Central memory CD8-positive, alpha-beta T cell (primary cell): ENCODE measurements around the gene SPATA13.
A peak's percentile ranks its signal among the peaks of the same experiment; 100 is the strongest.

Source experiments
- ATAC-seq: fragments of 150-1000 bp; cut with Tn5 transposase; replicated peaks from 2 replicates; pipeline ENCODE4 v1.10.0; 2022; ENCODE audit warnings: mild to moderate bottlenecking, moderate FRiP score, moderate number of reproducible peaks; ENCODE audit not compliant: poor library complexity, severe bottlenecking; ENCODE audit errors: extremely low read depth
- DNase-seq, 2 donors: peaks; one replicate each; pipeline ENCODE4 v3.0.0; 2021; ENCODE audit warnings: low spot score in 2 of 2
- H3K27ac Mint-ChIP-seq: one replicate; pipeline ENCODE4 v1.8.0; 2022; ENCODE audit warnings: low read depth, mild to moderate bottlenecking, moderate library complexity, mixed read lengths
- H3K27me3 Mint-ChIP-seq: one replicate; pipeline ENCODE4 v1.8.0; 2022; ENCODE audit warnings: mixed read lengths
- H3K36me3 Mint-ChIP-seq: one replicate; pipeline ENCODE4 v1.8.0; 2022; ENCODE audit warnings: mild to moderate bottlenecking, moderate library complexity, mixed read lengths; ENCODE audit not compliant: insufficient read depth
- H3K4me1 Mint-ChIP-seq: one replicate; pipeline ENCODE4 v1.8.0; 2022; ENCODE audit warnings: mixed read lengths
- H3K4me3 Mint-ChIP-seq: one replicate; pipeline ENCODE4 v1.8.0; 2022; ENCODE audit warnings: mild to moderate bottlenecking, moderate library complexity, mixed read lengths
- H3K9me3 Mint-ChIP-seq: one replicate; pipeline ENCODE4 v1.8.0; 2022; ENCODE audit warnings: mixed read lengths

Gene SPATA13

GRCh38 chr13:24288870-24289269 is 128.3 kb downstream of the SPATA13 start:
- ATAC-seq: no peak
- H3K36me3 Mint-ChIP-seq: peaks cover 83% of the 10 kb centered on the region
- no peaks in the 10 kb centered on the region for H3K27me3 Mint-ChIP-seq

GRCh38 chr13:24290280-24290932 is 129.9 kb downstream of the SPATA13 start:
- Mint-ChIP-seq H3K36me3 (peaks cover 86% of the 10 kb centered on the region), H3K27ac (no peak overlapping the region), H3K4me1 (peaks cover 6% of the 10 kb centered on the region), H3K4me3 (no peak overlapping the region), H3K27me3 (no peaks in the 10 kb centered on the region), H3K9me3 (no peaks in the 10 kb centered on the region)
- DNase-seq (no peak), ATAC-seq (no peak)

More at GRCh38 chr13:24288870-24289269, 128.3 kb downstream of the SPATA13 start:
- Mint-ChIP-seq H3K4me1 (peaks cover 6% of the 10 kb centered on the region), H3K4me3 (no peak overlapping the region), H3K27ac (no peak overlapping the region), H3K9me3 (no peaks in the 10 kb centered on the region)
- no peak for DNase-seq

- Mint-ChIP-seq H3K27ac (peak overlapping the region; percentile 68), H3K36me3 (peaks cover 88% of the 10 kb centered on the region), H3K4me1 (peaks cover 6% of the 10 kb centered on the region), H3K27me3 (no peaks in the 10 kb centered on the region), H3K4me3 (no peak overlapping the region), H3K9me3 (no peaks in the 10 kb centered on the region)
- ATAC-seq (no peak), DNase-seq (no peak)
These were observed 132.0 kb downstream of the SPATA13 start for GRCh38 chr13:24292481-24292880.

DNA sequence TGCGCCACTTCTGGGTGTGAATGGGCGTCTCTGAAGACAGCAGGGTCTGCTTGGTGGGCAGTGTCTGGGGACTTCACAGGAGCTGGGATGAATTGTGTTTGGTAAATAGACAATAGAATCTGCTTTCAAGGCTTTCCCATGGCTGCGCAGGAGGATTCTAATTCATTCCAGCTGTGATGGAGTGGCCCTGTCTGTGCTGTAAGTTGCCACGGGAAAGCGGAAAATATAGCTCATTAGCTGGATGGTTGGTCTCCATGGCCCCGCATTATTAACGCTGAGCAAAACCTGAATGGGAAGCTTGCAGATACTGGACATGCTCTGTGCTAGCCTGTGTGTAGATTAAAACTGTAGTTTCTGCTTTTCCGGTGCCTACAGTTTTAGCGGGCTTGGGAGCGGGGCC is 133.2 kb downstream of the SPATA13 start:
- no peaks in the 10 kb centered on the region for H3K9me3 Mint-ChIP-seq
- H3K27ac Mint-ChIP-seq: no peak overlapping the region
- ATAC-seq (no peak), DNase-seq (no peak)
- no peaks in the 10 kb centered on the region for H3K27me3 Mint-ChIP-seq
- peaks cover 85% of the 10 kb centered on the region for H3K36me3 Mint-ChIP-seq
- peaks cover 6% of the 10 kb centered on the region for H3K4me1 Mint-ChIP-seq
- no peak overlapping the region for H3K4me3 Mint-ChIP-seq

DNA sequence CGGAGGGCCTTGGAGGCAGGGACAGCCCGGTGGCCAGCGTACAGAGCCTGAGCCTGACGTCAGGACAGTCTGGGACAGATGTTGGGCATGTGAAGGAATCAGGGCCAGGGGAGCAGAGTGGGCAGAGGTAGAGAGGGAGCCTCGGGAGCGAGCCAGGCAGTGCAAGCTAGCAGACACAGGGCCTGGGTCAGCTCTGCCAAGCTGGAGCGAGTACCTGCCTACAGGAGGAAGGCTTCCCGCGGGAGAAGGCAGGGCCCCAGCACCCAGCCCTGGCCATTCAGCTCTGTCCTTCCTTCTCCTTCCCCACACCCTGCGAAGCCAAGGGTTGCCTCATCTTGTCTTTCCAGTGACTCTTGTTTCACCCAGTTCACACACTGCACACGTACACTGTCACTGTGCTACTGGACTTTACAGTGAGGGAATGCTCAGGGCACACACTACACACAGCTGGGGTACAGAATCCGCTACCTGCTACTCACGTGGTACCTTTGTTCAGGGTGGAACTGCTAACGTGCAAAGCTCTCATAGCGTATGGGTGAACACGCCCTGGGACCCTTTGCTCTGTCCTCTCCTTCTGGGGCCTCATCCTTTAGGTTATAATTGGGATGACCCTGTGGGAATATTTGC is 139.1 kb downstream of the SPATA13 start:
- H3K4me3 Mint-ChIP-seq: no peak overlapping the region
- ATAC-seq: no peak
- DNase-seq: no peak
- H3K27me3 Mint-ChIP-seq: no peaks in the 10 kb centered on the region
- H3K9me3 Mint-ChIP-seq: no peaks in the 10 kb centered on the region
- peaks cover 81% of the 10 kb centered on the region for H3K36me3 Mint-ChIP-seq
- no peaks in the 10 kb centered on the region for H3K4me1 Mint-ChIP-seq
- peak overlapping the region; percentile 46 for H3K27ac Mint-ChIP-seq

- H3K4me3 Mint-ChIP-seq: no peak overlapping the region
- peaks cover 7% of the 10 kb centered on the region for H3K4me1 Mint-ChIP-seq
- no peaks in the 10 kb centered on the region for H3K9me3 Mint-ChIP-seq
- no peaks in the 10 kb centered on the region for H3K27me3 Mint-ChIP-seq
- ATAC-seq (no peak), DNase-seq (no peak)
- peak overlapping the region; percentile 59 for H3K27ac Mint-ChIP-seq
- peaks cover 79% of the 10 kb centered on the region for H3K36me3 Mint-ChIP-seq
These were observed 140.9 kb downstream of the SPATA13 start for GRCh38 chr13:24301434-24301833.

DNA sequence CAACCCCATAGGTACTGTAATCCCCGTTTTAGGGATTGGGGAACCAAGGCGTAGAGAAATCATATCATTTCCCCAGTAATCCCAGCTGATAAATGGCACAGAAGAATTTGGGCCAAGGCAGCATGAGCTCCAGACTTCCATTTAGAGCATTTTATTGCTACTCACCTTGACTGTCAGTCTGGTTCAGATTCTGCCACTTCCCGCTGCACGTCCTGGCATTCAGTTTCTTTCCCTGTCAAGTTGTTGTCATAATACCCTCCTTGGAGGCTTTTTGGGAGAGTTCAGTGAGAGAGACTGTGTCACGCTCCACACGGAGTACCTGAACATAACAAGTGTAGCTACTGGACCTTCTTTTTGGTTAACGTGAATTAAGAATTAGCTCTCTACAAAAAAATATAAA is 141.4 kb downstream of the SPATA13 start:
- ATAC-seq (no peak), DNase-seq (no peak)
- no peaks in the 10 kb centered on the region for H3K9me3 Mint-ChIP-seq
- peaks cover 76% of the 10 kb centered on the region for H3K36me3 Mint-ChIP-seq
- H3K27ac Mint-ChIP-seq: no peak overlapping the region
- no peak overlapping the region for H3K4me3 Mint-ChIP-seq
- peaks cover 7% of the 10 kb centered on the region for H3K4me1 Mint-ChIP-seq
- no peaks in the 10 kb centered on the region for H3K27me3 Mint-ChIP-seq

DNA sequence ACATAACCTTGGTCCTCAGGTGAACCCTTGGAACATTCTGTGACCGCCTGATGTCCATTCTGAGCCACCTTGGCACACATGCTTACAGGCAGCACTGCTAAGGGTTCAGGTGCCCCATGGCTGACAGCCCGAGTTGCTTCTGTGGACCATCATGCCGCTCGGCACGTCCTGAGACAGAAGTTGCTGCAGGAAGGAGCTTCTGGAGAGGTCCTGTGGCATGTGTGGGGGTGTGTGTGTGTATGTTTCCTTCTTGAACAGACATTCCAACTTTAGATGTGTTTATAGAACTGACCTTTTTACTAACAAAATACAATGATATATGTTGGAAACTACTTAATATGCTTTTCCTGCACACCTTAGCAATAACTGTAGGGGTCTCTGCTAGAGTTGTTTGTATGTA is 144.1 kb downstream of the SPATA13 start:
- peaks cover 57% of the 10 kb centered on the region for H3K36me3 Mint-ChIP-seq
- H3K4me3 Mint-ChIP-seq: no peak overlapping the region
- H3K4me1 Mint-ChIP-seq: peaks cover 7% of the 10 kb centered on the region
- no peak overlapping the region for H3K27ac Mint-ChIP-seq
- H3K9me3 Mint-ChIP-seq: no peaks in the 10 kb centered on the region
- no peaks in the 10 kb centered on the region for H3K27me3 Mint-ChIP-seq
- ATAC-seq: no peak
- no peak for DNase-seq

- Mint-ChIP-seq H3K9me3 (no peaks in the 10 kb centered on the region), H3K36me3 (peaks cover 37% of the 10 kb centered on the region), H3K4me1 (peaks cover 7% of the 10 kb centered on the region), H3K27ac (no peak overlapping the region), H3K4me3 (no peak overlapping the region), H3K27me3 (no peaks in the 10 kb centered on the region)
- no peak for DNase-seq
- ATAC-seq: no peak
These were observed 146.1 kb downstream of the SPATA13 start for GRCh38 chr13:24306632-24307031.

- Mint-ChIP-seq H3K4me1 (peaks cover 7% of the 10 kb centered on the region), H3K27me3 (no peaks in the 10 kb centered on the region), H3K9me3 (no peaks in the 10 kb centered on the region), H3K4me3 (no peak overlapping the region), H3K27ac (no peak overlapping the region), H3K36me3 (peaks cover 29% of the 10 kb centered on the region)
- DNase-seq (no peak), ATAC-seq (no peak)
These were observed 146.9 kb downstream of the SPATA13 start for GRCh38 chr13:24307211-24308067.

- no peak for ATAC-seq
- no peak overlapping the region for H3K27ac Mint-ChIP-seq
- H3K27me3 Mint-ChIP-seq: no peaks in the 10 kb centered on the region
- peaks cover 23% of the 10 kb centered on the region for H3K36me3 Mint-ChIP-seq
- H3K4me1 Mint-ChIP-seq: peaks cover 7% of the 10 kb centered on the region
- no peaks in the 10 kb centered on the region for H3K9me3 Mint-ChIP-seq
- no peak overlapping the region for H3K4me3 Mint-ChIP-seq
- DNase-seq: no peak
These were observed 147.5 kb downstream of the SPATA13 start for GRCh38 chr13:24308068-24308445.

DNA sequence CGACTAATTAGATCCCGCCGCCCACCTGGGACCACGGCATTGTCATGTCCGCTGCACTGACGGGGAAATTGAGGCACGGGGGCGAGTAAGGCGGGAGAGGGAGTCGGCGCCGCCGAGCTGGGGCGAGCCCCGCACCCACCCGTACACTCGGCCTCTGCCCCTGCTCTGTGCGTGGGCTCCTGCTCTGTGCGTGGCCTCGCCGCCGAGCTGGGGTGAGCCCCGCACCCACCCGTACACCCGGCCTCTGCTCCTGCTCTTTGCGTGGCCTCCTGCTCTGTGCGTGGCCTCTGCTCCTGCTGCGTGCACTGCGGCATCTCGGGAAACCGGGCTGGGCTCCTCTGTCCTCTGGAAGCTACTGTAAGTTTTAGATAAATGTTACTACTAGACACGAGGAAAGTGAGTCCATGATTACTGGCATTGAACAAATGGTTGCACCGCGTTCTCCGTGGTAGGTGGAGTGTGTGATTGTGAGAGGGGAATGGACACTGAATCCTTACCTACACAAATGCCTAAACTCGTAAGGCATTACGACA is 148.0 kb downstream of the SPATA13 start:
- Mint-ChIP-seq H3K4me3 (no peak overlapping the region), H3K4me1 (peaks cover 7% of the 10 kb centered on the region), H3K27ac (no peak overlapping the region), H3K27me3 (no peaks in the 10 kb centered on the region), H3K36me3 (peaks cover 19% of the 10 kb centered on the region), H3K9me3 (no peaks in the 10 kb centered on the region)
- ATAC-seq (no peak), DNase-seq (no peak)
